Nucleus accumbens (tissue), 56 donors: ENCODE measurements around the gene WDR91.

Experiments used
- DNase-seq, 56 donors: peaks; one replicate each; lab custom pipeline; 2025; lab: John Stamatoyannopoulos, UW

Gene WDR91

GRCh38 chr7:135201350-135201749 is 10.0 kb downstream of the WDR91 start:
- DNase-seq: no peak

- DNase-seq: no peak
Observed at GRCh38 chr7:135200821-135201331, 10.4 kb downstream of the WDR91 start.

GRCh38 chr7:135199439-135199838 is 11.9 kb downstream of the WDR91 start:
- DNase-seq: no peak

GRCh38 chr7:135197906-135198655 is 13.2 kb downstream of the WDR91 start:
- DNase-seq: no peak

GRCh38 chr7:135197343-135197742 is 14.0 kb downstream of the WDR91 start:
- DNase-seq: no peak

GRCh38 chr7:135195968-135196629 is 15.2 kb downstream of the WDR91 start:
- DNase-seq: no peak

- no peak for DNase-seq
Observed at GRCh38 chr7:135195156-135195555, 16.2 kb downstream of the WDR91 start.

GRCh38 chr7:135194494-135195095 is 16.7 kb downstream of the WDR91 start:
- no peak for DNase-seq

GRCh38 chr7:135193615-135194081 is 17.7 kb downstream of the WDR91 start:
- DNase-seq: no peak

- no peak for DNase-seq
Observed at GRCh38 chr7:135192914-135193536, 18.3 kb downstream of the WDR91 start.

GRCh38 chr7:135190703-135191102 is 20.6 kb downstream of the WDR91 start:
- no peak for DNase-seq

GRCh38 chr7:135189961-135190360 is 21.4 kb downstream of the WDR91 start:
- DNase-seq: no peak

- peak in 6 of 56 donors; percentile 23 to 39 (median 30) for DNase-seq
Observed at GRCh38 chr7:135189221-135189662, 22.1 kb downstream of the WDR91 start.

- DNase-seq: no peak
Observed at GRCh38 chr7:135188298-135188984, 22.9 kb downstream of the WDR91 start.

GRCh38 chr7:135186841-135187253 is 24.5 kb downstream of the WDR91 start:
- no peak for DNase-seq

- DNase-seq: no peak
Observed at GRCh38 chr7:135186261-135186540, 25.1 kb downstream of the WDR91 start.

- no peak for DNase-seq
Observed at GRCh38 chr7:135185471-135186260, 25.7 kb downstream of the WDR91 start.

- no peak for DNase-seq
Observed at GRCh38 chr7:135184254-135184841, 27.0 kb downstream of the WDR91 start.

GRCh38 chr7:135183478-135183877 is 27.8 kb downstream of the WDR91 start:
- DNase-seq: no peak
